K562 (cell line): Measurements from ENCODE around the gene TUBB4B. TPM values are rescaled to one million over a fixed set of nuclear protein-coding genes. Genes with fewer than 3 reads are reported as not detected.

Source experiments
- ASH1L ChIP-seq: fragments of 450-650 bp; IDR thresholded peaks from 2 replicates; pipeline ENCODE4 v1.6.1; 2018; ENCODE audit warnings: borderline replicate concordance, mild to moderate bottlenecking, low read depth; ENCODE audit not compliant: partially characterized antibody
- ESRRB ChIP-seq: fragments of 250-450 bp; sonication (Bioruptor Pico); IDR thresholded peaks from 2 replicates; pipeline ENCODE4 v1.5.0; 2020; ENCODE audit warnings: mild to moderate bottlenecking, moderate library complexity, borderline replicate concordance
- ETS2 ChIP-seq: IDR thresholded peaks from 2 replicates; pipeline ENCODE4 v1.6.1; 2016; ENCODE audit warnings: borderline replicate concordance, missing genetic modification characterization, mild to moderate bottlenecking, moderate library complexity, missing compliant biosample characterization; ENCODE audit not compliant: poor library complexity, severe bottlenecking
- FUS ChIP-seq: fragments of 200-400 bp; formaldehyde crosslinking; optimal IDR thresholded peaks from 2 replicates; pipeline ENCODE3; 2017; ENCODE audit warnings: low read depth, low read length
- HMG20A ChIP-seq: fragments of 450-650 bp; formaldehyde crosslinking; conservative IDR thresholded peaks from 2 replicates; pipeline ENCODE4 v1.4.0; 2020; ENCODE audit warnings: mild to moderate bottlenecking, mixed read lengths
- POLR2AphosphoS5 ChIP-seq: IDR thresholded peaks from 2 replicates; pipeline ENCODE4 v1.6.1; 2011; ENCODE audit warnings: mild to moderate bottlenecking, low read depth, low read length, moderate library complexity; ENCODE audit not compliant: control insufficient read depth, insufficient read depth
- RBBP5 ChIP-seq: fragments of 200-600 bp; sonication (generic); IDR thresholded peaks from 2 replicates; pipeline ENCODE4 v1.6.1; 2012; ENCODE audit warnings: borderline replicate concordance, mild to moderate bottlenecking, low read length, control low read depth, inconsistent platforms; ENCODE audit not compliant: insufficient read depth, poor library complexity, severe bottlenecking
- RBM17 ChIP-seq: fragments of 200-400 bp; formaldehyde crosslinking; IDR thresholded peaks from 2 replicates; pipeline ENCODE4 v1.6.1; 2017; ENCODE audit warnings: low read depth, mild to moderate bottlenecking, low read length, borderline replicate concordance
- TRIM28 ChIP-seq: fragments of 450-650 bp; IDR thresholded peaks from 2 replicates; pipeline ENCODE4 v1.6.1; 2017
- ZNF12 ChIP-seq: sonication (generic); formaldehyde crosslinking; IDR thresholded peaks from 2 replicates; pipeline ENCODE4 v1.4.0; 2020; ENCODE audit warnings: mild to moderate bottlenecking, missing genetic modification reagents
- ZNF124 ChIP-seq: sonication (generic); formaldehyde crosslinking; IDR thresholded peaks from 2 replicates; pipeline ENCODE4 v1.8.1; 2022; ENCODE audit warnings: missing genetic modification reagents
- ZNF263 ChIP-seq: sonication (generic); formaldehyde crosslinking; IDR thresholded peaks from 2 replicates; pipeline ENCODE4 v1.8.0; 2022; ENCODE audit warnings: mild to moderate bottlenecking, missing genetic modification reagents, borderline replicate concordance
- ZNF347 ChIP-seq: fragments of 450-650 bp; formaldehyde crosslinking; IDR thresholded peaks from 2 replicates; pipeline ENCODE4 v1.4.0; 2020; ENCODE audit warnings: low read depth, mild to moderate bottlenecking, moderate library complexity
- polyA plus RNA-seq, 8 experiments: library from polyadenylated mRNA; depleted of rRNA in 4 of 8; stranded (reverse) in 5 of 8; unstranded in 3 of 8; fragments of >200 nt; fragmentation: Nextera tagmentation in 2 of 8; fragmentation: Illumina TruSeq in 1 of 8; extraction: Ambion mirVana in 2 of 8; extraction: Trizol in 1 of 8; gene quantifications; 2 replicates each; pipeline versions ENCODE4 v1.2.1 to v1.2.3, GENCODE V29; 2011 to 2014; ENCODE audit warnings: inconsistent platforms in 1 of 8, missing spikeins in 1 of 8
- total RNA-seq, 7 experiments: library from RNA; depleted of rRNA in 6 of 7; stranded (reverse); fragments of >200 nt in 6 of 7; fragmentation: Illumina TruSeq in 2 of 7; extraction: Trizol in 2 of 7; gene quantifications; 2 replicates each; pipeline versions ENCODE4 v1.2.1 to v1.2.3, GENCODE V29; 2011 to 2021; ENCODE audit warnings: low replicate concordance in 1 of 7
- TF ChIP-seq, protein P1 (sequence below): fragments of 450-650 bp; IDR thresholded peaks from 2 replicates; pipeline ENCODE4 v1.6.1; 2016; ENCODE audit warnings: mild to moderate bottlenecking, moderate library complexity
- TF ChIP-seq, protein P2 (sequence below): fragments of 250-450 bp; sonication (Bioruptor Pico); IDR thresholded peaks from 2 replicates; pipeline ENCODE4 v1.9.0; 2021; ENCODE audit warnings: mild to moderate bottlenecking

Gene TUBB4B
- total and polyA plus RNA-seq, 9 of the 15 experiments (the other 6 are each of a cell fraction or from before 2014, with no cell fraction given), result 24.1 to 443 (median 268) TPM

- no peak for TF ChIP-seq ZNF12
- peak; percentile 82 for TF ChIP-seq POLR2AphosphoS5
- no peak for TF ChIP-seq ZNF263 (CRISPR knock-in tag)
- no peak; the same call in 1 of the 2 replicates for TF ChIP-seq TRIM28
- TF ChIP-seq, protein P1, sequence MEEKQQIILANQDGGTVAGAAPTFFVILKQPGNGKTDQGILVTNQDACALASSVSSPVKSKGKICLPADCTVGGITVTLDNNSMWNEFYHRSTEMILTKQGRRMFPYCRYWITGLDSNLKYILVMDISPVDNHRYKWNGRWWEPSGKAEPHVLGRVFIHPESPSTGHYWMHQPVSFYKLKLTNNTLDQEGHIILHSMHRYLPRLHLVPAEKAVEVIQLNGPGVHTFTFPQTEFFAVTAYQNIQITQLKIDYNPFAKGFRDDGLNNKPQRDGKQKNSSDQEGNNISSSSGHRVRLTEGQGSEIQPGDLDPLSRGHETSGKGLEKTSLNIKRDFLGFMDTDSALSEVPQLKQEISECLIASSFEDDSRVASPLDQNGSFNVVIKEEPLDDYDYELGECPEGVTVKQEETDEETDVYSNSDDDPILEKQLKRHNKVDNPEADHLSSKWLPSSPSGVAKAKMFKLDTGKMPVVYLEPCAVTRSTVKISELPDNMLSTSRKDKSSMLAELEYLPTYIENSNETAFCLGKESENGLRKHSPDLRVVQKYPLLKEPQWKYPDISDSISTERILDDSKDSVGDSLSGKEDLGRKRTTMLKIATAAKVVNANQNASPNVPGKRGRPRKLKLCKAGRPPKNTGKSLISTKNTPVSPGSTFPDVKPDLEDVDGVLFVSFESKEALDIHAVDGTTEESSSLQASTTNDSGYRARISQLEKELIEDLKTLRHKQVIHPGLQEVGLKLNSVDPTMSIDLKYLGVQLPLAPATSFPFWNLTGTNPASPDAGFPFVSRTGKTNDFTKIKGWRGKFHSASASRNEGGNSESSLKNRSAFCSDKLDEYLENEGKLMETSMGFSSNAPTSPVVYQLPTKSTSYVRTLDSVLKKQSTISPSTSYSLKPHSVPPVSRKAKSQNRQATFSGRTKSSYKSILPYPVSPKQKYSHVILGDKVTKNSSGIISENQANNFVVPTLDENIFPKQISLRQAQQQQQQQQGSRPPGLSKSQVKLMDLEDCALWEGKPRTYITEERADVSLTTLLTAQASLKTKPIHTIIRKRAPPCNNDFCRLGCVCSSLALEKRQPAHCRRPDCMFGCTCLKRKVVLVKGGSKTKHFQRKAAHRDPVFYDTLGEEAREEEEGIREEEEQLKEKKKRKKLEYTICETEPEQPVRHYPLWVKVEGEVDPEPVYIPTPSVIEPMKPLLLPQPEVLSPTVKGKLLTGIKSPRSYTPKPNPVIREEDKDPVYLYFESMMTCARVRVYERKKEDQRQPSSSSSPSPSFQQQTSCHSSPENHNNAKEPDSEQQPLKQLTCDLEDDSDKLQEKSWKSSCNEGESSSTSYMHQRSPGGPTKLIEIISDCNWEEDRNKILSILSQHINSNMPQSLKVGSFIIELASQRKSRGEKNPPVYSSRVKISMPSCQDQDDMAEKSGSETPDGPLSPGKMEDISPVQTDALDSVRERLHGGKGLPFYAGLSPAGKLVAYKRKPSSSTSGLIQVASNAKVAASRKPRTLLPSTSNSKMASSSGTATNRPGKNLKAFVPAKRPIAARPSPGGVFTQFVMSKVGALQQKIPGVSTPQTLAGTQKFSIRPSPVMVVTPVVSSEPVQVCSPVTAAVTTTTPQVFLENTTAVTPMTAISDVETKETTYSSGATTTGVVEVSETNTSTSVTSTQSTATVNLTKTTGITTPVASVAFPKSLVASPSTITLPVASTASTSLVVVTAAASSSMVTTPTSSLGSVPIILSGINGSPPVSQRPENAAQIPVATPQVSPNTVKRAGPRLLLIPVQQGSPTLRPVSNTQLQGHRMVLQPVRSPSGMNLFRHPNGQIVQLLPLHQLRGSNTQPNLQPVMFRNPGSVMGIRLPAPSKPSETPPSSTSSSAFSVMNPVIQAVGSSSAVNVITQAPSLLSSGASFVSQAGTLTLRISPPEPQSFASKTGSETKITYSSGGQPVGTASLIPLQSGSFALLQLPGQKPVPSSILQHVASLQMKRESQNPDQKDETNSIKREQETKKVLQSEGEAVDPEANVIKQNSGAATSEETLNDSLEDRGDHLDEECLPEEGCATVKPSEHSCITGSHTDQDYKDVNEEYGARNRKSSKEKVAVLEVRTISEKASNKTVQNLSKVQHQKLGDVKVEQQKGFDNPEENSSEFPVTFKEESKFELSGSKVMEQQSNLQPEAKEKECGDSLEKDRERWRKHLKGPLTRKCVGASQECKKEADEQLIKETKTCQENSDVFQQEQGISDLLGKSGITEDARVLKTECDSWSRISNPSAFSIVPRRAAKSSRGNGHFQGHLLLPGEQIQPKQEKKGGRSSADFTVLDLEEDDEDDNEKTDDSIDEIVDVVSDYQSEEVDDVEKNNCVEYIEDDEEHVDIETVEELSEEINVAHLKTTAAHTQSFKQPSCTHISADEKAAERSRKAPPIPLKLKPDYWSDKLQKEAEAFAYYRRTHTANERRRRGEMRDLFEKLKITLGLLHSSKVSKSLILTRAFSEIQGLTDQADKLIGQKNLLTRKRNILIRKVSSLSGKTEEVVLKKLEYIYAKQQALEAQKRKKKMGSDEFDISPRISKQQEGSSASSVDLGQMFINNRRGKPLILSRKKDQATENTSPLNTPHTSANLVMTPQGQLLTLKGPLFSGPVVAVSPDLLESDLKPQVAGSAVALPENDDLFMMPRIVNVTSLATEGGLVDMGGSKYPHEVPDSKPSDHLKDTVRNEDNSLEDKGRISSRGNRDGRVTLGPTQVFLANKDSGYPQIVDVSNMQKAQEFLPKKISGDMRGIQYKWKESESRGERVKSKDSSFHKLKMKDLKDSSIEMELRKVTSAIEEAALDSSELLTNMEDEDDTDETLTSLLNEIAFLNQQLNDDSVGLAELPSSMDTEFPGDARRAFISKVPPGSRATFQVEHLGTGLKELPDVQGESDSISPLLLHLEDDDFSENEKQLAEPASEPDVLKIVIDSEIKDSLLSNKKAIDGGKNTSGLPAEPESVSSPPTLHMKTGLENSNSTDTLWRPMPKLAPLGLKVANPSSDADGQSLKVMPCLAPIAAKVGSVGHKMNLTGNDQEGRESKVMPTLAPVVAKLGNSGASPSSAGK, result no peak
- TF ChIP-seq RBM17, result no peak
- TF ChIP-seq ETS2 (tag), result no peak
- peak; percentile 87 for TF ChIP-seq RBBP5
- no peak for TF ChIP-seq ESRRB (CRISPR knock-in tag)
- TF ChIP-seq HMG20A (CRISPR knock-in tag), result no peak
- no peak for TF ChIP-seq ZNF124
- no peak for TF ChIP-seq ASH1L
- TF ChIP-seq, protein P2, sequence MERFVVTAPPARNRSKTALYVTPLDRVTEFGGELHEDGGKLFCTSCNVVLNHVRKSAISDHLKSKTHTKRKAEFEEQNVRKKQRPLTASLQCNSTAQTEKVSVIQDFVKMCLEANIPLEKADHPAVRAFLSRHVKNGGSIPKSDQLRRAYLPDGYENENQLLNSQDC, result no peak
- TF ChIP-seq FUS, result no peak
- no peak for TF ChIP-seq ZNF347
These were observed 35.7 kb upstream of the TUBB4B start, which contains the start of the genes NDOR1 and TMEM203 (continued) for GRCh38 chr9:137205126-137206069.
